Nucleus accumbens (tissue), 56 donors: ENCODE measurements around the gene CCDC24.

Source experiments
- DNase-seq, 56 donors: peaks; one replicate each; lab custom pipeline; 2025; lab: John Stamatoyannopoulos, UW

The CCDC24 gene

GRCh38 chr1:44020464-44020863 is 29.1 kb downstream of the CCDC24 start:
- no peak for DNase-seq

- peak in 20 of 56 donors; percentile 12 to 56 (median 26) for DNase-seq
These were observed 29.8 kb downstream of the CCDC24 start for GRCh38 chr1:44021156-44021555.

GRCh38 chr1:44021581-44022321 is 30.4 kb downstream of the CCDC24 start:
- peak in 1 of 56 donors; percentile 15 for DNase-seq

GRCh38 chr1:44024031-44024902 is 32.9 kb downstream of the CCDC24 start:
- DNase-seq: no peak

- DNase-seq: no peak
These were observed 33.6 kb downstream of the CCDC24 start for GRCh38 chr1:44024903-44025525.

- no peak for DNase-seq
These were observed 34.4 kb downstream of the CCDC24 start for GRCh38 chr1:44025816-44026215.

GRCh38 chr1:44027320-44027719 is 35.9 kb downstream of the CCDC24 start:
- no peak for DNase-seq

- DNase-seq: peak in 6 of 56 donors; percentile 40 to 82 (median 61)
These were observed 38.0 kb downstream of the CCDC24 start for GRCh38 chr1:44029260-44029910.

GRCh38 chr1:44029911-44030604 is 38.7 kb downstream of the CCDC24 start:
- DNase-seq: peak in 54 of 56 donors; percentile 68 to 96 (median 90)

- peak in 48 of 56 donors; percentile 45 to 91 (median 74) for DNase-seq
These were observed 39.3 kb downstream of the CCDC24 start for GRCh38 chr1:44030605-44031251.

- DNase-seq: peak in 20 of 56 donors; percentile 17 to 71 (median 40)
These were observed 40.1 kb downstream of the CCDC24 start, which contains the start of gene SLC6A9 for GRCh38 chr1:44031252-44032169. Gene SLC6A9 (minus strand): TSS chr1:44031462. CDS start chr1:44024277, 7,185 bp downstream.

- DNase-seq: no peak
These were observed 40.9 kb downstream of the CCDC24 start for GRCh38 chr1:44032170-44032790.

GRCh38 chr1:44033041-44033575 is 41.7 kb downstream of the CCDC24 start:
- DNase-seq: no peak

GRCh38 chr1:44033756-44034155 is 42.4 kb downstream of the CCDC24 start:
- DNase-seq: peak in 1 of 56 donors; percentile 20

GRCh38 chr1:44034423-44034822 is 43.0 kb downstream of the CCDC24 start:
- no peak for DNase-seq

GRCh38 chr1:44034976-44035716 is 43.7 kb downstream of the CCDC24 start:
- DNase-seq: peak in 1 of 56 donors; percentile 16
